TTC549 (cell line): Measurements from ENCODE around the gene TSPAN10.

ENCODE experiments used
- FAIRE-seq: peaks from 2 replicates; lab custom pipeline; 2012; peaks lifted over from hg19 to GRCh38; lab: Jason Lieb, UNC

The TSPAN10 gene

DNA sequence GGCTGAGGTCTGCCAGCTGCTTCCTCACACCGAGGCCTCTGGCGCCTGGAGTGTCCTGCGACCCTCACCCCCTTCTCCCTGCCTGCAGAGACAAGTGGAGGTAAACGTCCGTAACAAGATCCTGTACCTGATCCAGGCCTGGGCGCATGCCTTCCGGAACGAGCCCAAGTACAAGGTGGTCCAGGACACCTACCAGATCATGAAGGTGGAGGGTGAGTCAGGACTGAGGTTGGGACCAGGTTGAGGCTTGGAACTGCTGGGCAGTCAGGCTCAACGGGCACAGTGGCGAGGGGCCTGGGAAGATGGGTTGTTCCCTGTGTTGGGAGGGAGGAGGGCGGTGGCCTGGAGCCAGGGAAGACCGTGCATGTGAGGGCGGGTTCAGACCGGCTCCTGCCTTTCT lies 51.6 kb downstream of the TSPAN10 start:
- no peak for FAIRE-seq

DNA sequence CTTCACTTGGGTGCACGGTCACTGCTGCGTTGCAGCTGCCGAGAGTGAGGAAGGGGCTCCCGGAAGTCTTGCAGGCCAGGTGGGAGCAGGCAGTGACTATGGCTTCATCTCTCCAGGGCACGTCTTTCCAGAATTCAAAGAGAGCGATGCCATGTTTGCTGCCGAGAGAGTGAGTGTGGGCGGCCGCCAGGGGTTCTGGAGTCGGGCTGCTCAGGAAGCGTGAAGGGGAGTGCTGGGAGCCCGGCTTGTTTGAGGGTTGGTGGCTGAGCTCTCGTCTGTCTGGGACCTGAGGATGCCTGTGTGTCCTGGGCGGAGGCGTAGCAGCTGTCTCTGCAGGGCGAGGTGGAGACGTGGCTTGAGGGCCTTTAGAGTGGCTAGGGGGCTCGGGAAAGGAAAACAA lies 53.1 kb downstream of the TSPAN10 start:
- FAIRE-seq = no peak

DNA sequence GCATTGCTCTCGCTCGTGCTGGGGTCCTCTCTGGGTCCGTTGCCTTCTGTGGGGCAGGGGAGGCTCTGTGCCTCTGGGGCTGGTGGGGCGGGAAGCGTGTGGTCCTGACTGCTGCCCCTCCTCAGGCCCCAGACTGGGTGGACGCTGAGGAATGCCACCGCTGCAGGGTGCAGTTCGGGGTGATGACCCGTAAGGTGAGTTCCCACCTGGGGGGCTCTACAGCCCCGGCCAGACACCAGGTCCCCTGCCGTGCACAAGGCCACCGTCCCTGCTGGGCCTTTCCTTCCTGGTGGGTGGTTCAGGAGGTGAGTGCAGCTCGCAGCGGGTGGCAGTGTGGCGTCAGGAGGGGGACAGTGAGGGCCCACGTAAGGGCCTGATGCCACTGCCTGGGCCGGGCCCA lies 53.6 kb downstream of the TSPAN10 start:
- no peak for FAIRE-seq

DNA sequence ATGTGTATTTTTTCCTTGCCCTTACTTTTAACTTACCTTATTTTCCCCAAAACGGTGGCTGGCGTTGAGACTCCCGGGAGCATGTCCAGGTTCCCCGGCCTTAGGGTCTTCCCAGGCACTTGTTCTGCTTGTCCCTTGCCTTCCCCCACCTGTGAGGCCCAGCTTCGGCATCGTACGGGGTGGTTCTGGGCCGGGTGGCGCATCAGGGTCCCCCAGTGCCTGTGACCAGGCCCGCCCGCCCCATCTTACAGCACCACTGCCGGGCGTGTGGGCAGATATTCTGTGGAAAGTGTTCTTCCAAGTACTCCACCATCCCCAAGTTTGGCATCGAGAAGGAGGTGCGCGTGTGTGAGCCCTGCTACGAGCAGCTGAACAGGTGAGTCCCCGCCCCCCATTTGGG lies 54.2 kb downstream of the TSPAN10 start:
- no peak for FAIRE-seq

DNA sequence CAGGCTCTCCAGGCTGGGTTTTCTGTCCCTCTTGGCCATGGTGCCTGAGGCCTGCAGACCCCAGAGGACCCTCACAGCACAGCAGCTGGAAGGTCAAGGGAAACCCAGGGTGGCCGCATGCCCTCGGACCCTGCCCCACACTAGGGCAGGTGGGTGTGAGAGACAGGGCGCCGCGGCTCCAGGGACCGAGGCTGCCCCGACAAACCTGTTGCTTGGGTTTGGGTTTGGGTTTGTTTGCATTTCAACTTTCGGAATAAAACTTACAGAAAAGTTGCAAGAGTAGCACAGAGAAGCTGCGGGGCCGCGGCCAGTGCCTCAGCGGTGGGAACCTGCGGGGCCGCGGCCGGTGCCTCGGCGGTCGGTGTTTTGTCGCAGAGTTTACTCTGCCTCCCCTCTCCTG lies 54.6 kb downstream of the TSPAN10 start:
- no peak for FAIRE-seq

DNA sequence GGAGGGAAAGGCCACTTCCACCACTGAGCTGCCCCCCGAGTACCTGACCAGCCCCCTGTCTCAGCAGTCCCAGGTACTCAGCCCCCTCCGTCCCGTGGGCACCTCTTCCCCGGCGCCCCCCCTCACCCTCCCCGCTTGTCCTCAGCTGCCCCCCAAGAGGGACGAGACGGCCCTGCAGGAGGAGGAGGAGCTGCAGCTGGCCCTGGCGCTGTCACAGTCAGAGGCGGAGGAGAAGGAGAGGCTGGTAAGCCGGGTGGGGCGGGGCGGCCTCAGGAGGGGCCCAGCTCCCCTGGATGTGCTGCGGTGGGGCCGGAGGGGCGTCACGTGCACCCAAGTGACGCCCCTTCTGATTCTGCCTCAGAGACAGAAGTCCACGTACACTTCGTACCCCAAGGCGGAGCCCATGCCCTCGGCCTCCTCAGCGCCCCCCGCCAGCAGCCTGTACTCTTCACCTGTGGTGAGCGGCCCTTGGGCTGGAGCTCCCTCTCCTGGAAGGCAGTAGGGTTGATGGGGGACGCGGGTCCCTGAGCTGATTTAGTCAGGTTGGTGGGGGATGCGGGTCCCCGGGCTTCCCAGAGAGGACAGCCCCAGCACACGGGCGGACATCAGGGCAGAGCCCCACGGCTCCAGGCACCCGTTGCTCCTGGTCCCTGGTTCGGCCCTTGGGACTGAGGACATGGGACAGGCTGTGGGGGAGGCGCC lies 56.7 kb downstream of the TSPAN10 start:
- no peak for FAIRE-seq

DNA sequence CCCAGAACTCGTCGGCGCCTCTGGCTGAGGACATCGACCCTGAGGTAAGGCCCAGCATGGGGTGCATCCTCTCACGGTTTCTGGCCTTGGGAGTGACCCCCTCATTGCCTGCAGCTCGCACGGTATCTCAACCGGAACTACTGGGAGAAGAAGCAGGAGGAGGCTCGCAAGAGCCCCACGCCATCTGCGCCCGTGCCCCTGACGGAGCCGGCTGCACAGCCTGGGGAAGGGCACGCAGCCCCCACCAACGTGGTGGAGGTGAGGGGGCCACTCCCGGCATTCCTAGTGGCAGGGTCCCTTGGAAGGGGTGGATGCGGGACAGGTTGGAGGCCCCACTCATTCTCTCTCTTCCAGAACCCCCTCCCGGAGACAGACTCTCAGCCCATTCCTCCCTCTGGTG lies 57.8 kb downstream of the TSPAN10 start:
- FAIRE-seq = no peak

DNA sequence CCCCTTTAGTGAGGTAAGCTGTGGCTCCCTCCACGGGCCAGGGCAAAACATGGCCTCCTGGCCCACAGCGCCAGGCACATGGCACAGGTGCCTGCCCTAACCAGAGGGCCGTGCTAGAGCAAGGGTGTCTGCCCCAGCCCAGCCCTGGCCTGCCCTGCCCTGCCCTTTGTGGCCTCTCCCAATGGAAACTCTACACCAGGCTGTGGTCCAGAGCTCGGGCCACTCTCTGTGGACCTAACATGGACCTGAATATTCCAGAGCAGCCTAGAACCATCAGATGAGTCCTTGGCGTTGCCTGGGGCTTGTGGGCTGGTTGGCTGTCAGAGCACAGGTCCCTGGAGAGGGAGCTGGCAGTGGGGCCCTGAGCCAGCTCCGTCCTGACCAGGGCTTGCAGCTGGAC lies 58.2 kb downstream of the TSPAN10 start:
- no peak for FAIRE-seq

DNA sequence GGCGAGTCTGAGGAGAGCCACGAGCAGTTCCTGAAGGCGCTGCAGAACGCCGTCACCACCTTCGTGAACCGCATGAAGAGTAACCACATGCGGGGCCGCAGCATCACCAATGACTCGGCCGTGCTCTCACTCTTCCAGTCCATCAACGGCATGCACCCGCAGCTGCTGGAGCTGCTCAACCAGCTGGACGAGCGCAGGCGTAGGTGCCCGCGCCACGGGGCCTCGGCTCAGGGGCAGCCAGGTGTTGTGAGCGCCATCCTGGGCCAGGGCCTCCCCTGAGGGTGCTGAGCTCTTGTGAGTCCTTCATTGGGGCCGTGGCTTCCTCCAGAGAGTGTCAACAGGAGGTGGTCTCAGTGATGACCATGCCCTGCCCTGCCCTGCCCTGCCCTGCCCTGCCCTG lies 58.8 kb downstream of the TSPAN10 start:
- FAIRE-seq = no peak

DNA sequence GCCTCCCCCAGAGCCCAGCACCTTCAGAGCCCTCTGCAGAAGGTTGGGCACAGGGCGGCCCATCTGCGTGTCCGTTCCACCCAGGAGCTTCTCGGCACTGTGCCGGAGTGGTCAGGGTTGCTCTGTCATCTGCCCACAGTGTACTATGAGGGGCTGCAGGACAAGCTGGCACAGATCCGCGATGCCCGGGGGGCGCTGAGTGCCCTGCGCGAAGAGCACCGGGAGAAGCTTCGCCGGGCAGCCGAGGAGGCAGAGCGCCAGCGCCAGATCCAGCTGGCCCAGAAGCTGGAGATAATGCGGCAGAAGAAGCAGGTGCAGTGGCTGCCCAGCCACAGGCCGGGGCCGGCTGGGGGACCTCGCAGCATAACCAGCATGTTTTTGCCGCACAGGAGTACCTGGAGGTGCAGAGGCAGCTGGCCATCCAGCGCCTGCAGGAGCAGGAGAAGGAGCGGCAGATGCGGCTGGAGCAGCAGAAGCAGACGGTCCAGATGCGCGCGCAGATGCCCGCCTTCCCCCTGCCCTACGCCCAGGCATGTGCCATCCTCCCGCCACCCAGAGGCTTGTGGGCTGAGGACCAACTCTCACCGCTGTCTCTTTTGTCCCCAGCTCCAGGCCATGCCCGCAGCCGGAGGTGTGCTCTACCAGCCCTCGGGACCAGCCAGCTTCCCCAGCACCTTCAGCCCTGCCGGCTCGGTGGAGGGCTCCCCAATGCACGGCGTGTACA lies 59.4 kb downstream of the TSPAN10 start:
- FAIRE-seq = no peak

DNA sequence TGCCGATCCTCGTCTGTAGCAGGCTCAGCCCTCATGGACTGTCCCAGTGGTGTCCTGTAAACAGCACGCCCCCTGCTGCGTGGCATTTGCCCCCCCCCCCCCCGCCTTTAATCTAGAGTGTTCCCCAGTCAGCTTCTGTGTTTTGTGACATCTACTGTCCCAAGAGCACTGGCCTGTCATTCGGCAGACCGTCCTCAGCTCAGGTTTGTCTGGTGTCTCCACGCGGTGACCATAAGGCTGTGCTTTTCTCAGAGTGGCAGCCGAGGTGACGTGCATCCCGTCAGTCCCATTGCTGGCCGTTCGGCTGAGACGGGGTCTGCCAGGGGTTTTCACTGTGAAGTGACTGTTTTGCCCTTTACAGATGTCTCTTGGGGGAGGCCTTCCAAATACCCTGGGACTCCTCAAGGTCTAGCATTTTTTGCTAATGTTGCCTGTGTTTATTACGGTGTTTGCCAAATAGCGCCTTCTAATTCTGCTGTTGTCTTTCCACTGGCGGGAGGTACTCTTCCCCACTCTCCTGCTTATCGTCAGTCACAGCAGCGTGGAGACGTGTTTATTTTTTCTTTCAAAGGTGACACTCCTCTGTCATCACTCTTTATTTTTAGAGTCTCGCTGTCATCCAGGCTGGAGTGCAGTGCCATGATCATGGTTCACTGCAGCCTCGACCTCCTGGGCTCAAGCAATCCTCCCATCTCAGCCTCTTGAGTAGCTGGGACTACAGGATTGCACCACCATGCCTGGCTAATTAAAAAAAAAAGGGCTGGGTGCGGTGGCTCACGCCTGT lies 60.5 kb downstream of the TSPAN10 start:
- no peak for FAIRE-seq
